Amygdala (tissue), 56 donors: ENCODE results near the gene CACNA1C.
"Not testable (repeated sequence)": the region's sequence is repeated elsewhere in the genome, so short reads cannot be mapped to it uniquely, and the experiment has no call there.

ENCODE experiments used
- DNase-seq, 56 donors: peaks; one replicate each; lab custom pipeline; 2025; lab: John Stamatoyannopoulos, UW

CACNA1C gene

GRCh38 chr12:2485681-2486080 is 432.9 kb downstream of the CACNA1C start:
- DNase-seq: no peak

GRCh38 chr12:2486796-2487195 is 434.0 kb downstream of the CACNA1C start:
- no peak for DNase-seq

GRCh38 chr12:2487278-2487677 is 434.5 kb downstream of the CACNA1C start:
- DNase-seq: no peak

GRCh38 chr12:2488131-2488530 is 435.3 kb downstream of the CACNA1C start:
- DNase-seq: no peak

GRCh38 chr12:2488596-2488995 is 435.8 kb downstream of the CACNA1C start:
- DNase-seq: no peak

- DNase-seq: peak in 1 of 56 donors; percentile 13
These were observed 436.5 kb downstream of the CACNA1C start for GRCh38 chr12:2489275-2489674.

- DNase-seq: no peak
These were observed 438.0 kb downstream of the CACNA1C start for GRCh38 chr12:2490831-2491230.

- DNase-seq: not testable (repeated sequence)
These were observed 438.6 kb downstream of the CACNA1C start for GRCh38 chr12:2491349-2491748.

- no peak for DNase-seq
These were observed 439.4 kb downstream of the CACNA1C start for GRCh38 chr12:2492236-2492635.

- no peak for DNase-seq
These were observed 440.3 kb downstream of the CACNA1C start for GRCh38 chr12:2493086-2493485.

- no peak for DNase-seq
These were observed 441.9 kb downstream of the CACNA1C start for GRCh38 chr12:2494486-2495192.

GRCh38 chr12:2495417-2496112 is 442.8 kb downstream of the CACNA1C start:
- DNase-seq: no peak

GRCh38 chr12:2498964-2499500 is 446.2 kb downstream of the CACNA1C start:
- no peak for DNase-seq

- peak in 6 of 56 donors; percentile 4 to 49 (median 20) for DNase-seq
These were observed 448.8 kb downstream of the CACNA1C start for GRCh38 chr12:2501464-2502191.

GRCh38 chr12:2503036-2503435 is 450.2 kb downstream of the CACNA1C start:
- no peak for DNase-seq

- no peak for DNase-seq
These were observed 451.0 kb downstream of the CACNA1C start for GRCh38 chr12:2503762-2504161.

- no peak for DNase-seq
These were observed 451.8 kb downstream of the CACNA1C start for GRCh38 chr12:2504577-2504976.

- no peak for DNase-seq
These were observed 455.0 kb downstream of the CACNA1C start for GRCh38 chr12:2507814-2508213.

- DNase-seq: no peak
These were observed 456.4 kb downstream of the CACNA1C start for GRCh38 chr12:2509137-2509536.

GRCh38 chr12:2510045-2510444 is 457.3 kb downstream of the CACNA1C start:
- no peak for DNase-seq
